HG03159 (cell line): ENCODE measurements around the gene TMEM232.
A peak's percentile ranks its signal among the peaks of the same experiment; 100 is the strongest.

Experiments used
- ATAC-seq: cut with Tn5 transposase; IDR thresholded peaks from one replicate; pipeline ENCODE4 v1.9.1; 2021; ENCODE audit warnings: mild to moderate bottlenecking, moderate library complexity; ENCODE audit not compliant: unreplicated experiment

TMEM232 gene

DNA sequence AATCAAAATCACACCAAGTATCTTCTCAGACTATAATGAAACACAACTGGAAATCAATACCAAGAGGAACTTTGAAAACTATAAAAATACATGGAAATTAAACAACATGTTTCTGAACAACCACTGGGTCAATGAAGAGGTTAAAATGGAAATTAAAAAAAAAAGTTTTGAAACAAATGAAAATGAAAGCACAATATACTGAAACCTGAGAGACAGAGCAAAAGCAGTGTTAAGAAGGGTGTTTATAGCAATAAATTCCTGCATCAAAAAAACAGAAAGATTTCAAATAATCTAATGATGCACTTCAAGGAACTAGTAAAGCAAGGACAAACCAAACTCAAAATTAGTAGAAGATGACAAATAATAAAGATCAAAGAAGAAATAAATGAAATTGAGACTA lies 92.0 kb downstream of the TMEM232 start:
- ATAC-seq: no peak

DNA sequence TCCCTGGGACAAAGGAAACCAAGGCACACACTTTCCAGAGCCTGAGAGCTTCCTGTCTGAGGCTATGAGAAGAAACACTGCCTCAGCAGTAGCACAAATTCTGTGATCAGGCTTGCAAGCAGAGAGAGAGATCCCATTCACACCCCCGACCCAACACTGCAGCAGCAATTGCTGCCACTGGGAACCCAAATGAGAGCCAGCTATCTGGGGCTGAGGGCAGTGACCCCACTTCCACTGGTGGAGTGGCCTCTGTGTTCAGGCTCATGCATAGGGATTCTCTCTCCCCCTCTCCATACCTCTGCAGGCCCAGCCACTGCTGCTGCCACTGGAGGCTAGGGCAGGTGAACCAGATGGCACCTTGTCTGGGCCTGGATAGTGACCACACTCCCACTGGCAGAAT lies 95.2 kb downstream of the TMEM232 start:
- ATAC-seq: no peak

DNA sequence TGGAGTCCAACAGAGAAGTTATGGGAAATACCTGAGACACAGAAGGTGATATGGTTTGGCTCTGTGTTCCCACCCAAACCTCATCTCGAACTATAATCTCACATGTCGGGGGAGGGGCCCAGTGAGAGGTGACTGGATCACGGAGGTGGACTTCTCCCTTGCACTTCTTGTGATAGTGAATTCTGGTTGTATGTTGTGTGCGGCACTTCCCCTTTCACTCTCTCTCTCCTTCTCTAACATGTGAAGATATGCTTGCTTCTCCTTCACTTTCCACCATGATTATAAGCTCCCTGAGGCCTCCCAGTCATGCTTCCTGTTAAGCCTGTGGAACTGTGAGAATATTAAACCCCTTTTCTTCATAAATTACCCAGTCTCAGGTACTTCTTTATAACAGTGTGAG lies 96.1 kb downstream of the TMEM232 start:
- no peak for ATAC-seq

DNA sequence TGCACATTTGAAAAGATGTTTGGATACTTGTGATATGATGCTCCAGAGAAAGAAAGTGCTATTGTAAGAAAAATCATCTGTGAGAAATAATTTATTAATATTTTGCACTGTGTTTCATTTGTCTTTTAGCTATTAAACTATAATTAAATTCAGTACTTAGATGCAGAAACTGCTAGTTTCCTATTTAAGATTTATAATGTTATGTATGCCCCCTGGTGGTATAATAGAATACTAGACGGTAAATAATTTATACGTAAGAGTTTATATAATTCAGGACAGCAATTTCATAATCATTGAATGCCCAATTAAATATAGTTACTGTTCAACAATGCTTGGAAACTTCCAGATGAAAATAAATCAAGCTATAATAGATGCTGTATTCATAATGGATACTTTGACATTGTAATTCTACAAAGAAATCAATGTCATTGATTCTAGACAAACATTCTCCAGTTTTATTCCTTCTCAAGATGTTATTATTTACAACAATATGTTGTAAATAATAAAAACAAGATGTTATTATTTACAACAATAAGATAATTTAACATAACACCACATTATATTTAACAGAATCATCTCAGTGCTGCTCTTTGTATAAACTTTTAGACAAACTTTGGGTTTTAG lies 101.0 kb downstream of the TMEM232 start:
- ATAC-seq: peak; percentile 65

DNA sequence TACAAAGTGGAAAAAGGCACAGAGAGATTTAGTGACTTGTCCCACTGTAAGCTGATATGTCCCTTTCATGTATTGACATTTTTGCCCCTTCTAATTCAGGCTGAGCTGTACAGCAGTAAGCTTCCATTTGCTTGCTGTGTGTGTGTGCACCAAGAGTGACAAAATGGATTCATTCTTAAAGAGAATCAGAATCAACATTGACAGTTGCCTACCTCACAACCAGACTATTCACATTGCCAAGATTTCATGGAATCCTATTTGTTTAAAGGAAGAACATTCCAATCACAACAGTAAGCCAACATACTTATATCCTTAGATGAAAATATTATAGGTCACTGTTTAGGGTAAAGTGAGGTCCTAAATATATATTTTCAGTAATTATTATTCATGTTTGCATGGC lies 102.6 kb downstream of the TMEM232 start:
- ATAC-seq: no peak

DNA sequence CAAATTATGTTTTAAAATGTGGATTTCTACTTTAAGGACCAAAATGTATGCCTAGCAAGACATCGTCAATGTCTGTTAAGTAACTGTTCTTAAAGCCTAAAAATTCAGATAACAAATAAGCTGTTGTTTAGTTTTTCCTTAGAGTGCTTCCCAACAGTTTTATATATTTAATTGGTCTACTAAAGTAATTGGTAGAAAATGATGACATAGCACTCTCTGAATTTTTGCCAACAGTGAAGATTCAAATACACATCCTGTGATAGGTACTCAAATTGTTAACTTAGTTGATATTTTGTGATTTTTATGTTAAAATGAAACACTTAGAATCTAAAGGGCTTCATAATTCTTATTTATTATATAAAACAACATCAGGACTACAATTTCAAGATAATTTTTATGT lies 107.5 kb downstream of the TMEM232 start:
- no peak for ATAC-seq

DNA sequence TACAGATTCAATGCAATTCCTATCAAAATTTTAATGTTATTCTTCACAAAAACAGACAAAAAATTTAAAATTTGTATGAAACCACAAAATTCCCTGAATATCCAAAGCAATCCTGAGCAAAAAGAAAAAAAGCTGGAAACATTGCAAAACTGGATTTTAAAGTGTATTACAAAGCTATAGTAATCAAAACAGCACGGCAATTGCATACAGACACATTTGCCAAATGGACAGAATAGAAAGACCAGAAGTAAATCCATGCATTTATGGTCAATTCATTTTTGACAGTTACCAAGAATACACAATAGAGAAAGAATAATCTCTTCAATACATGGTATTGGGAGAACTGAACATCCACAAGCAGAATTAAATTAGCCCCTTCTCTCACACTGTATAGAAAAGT lies 110.5 kb downstream of the TMEM232 start:
- ATAC-seq: no peak

DNA sequence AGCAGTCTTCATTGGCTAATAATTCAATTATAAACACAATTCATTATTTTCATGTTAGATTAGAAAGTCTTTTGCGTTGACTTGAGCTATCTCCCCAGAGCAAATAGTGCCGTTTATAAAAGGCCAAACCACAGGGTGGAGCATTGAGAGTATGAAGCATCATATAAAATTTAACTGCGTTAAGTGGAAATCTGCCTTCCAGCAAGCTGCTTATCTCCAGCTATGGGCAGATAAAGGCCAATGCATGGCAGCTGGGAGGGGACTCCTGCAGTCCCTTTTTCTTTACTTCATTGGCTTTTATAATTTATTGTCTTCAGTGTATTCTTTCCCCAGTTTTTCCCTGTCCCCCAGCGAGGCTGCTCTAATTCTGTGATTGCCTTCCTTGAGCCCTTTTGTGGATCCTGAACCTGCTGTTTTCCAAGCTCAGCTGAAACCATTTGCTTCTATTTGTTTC lies 113.7 kb downstream of the TMEM232 start:
- no peak for ATAC-seq

DNA sequence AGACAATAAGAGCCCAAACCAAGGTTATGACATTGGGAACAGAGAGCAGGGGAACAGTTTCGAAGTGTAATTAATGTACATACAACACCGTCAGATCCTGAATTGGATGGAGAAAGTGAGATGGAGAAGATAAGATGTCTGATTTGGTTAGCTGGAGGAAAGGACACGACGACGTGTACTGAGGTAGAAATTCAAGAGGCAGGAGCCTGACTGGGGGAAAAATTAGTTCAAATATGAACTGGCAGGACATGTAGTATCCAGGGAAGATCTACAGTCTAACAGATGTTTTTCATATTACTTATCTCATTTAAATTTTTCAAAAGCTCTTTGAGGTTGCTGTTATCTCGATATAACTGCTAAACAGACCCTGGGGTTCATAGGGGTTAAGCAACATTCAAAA lies 114.7 kb downstream of the TMEM232 start:
- no peak for ATAC-seq

DNA sequence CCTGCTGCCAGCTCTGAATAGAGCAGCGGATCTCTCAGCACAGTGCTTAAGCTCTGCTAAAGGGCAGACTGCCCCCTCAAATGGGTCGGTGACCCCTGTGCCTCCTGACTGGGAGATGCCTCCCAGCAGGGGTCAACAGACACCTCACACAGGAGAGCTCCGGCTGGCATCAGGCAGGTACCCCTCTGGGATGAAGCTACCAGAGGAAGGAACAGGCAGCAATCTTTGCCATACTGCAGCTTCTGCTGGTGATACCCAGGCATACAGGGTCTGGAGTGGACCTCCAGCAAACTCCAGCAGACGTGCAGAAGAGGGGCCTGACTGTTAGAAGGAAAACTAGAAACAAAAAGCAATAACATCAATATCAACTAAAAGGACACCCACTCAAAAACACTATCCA lies 131.6 kb downstream of the TMEM232 start:
- ATAC-seq: no peak

DNA sequence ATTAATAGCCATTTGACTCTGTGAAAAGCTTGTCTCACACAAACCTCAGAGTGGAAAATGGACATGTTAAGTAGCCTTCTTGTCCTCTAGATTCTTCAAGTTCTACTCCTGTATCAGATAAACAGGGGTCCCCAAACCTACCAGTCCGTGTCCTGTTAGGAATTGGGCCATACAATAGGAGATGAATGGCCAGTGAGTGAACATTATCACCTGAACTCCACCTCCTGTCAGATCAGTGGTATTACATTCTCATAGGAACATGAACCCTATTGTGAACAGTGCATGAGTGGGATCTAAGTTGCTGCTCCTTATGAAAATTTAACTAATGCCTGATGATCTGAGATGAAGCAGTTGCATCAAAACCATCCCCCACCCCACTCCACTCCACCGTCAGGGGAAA lies 136.3 kb downstream of the TMEM232 start:
- peak; percentile 76 for ATAC-seq

DNA sequence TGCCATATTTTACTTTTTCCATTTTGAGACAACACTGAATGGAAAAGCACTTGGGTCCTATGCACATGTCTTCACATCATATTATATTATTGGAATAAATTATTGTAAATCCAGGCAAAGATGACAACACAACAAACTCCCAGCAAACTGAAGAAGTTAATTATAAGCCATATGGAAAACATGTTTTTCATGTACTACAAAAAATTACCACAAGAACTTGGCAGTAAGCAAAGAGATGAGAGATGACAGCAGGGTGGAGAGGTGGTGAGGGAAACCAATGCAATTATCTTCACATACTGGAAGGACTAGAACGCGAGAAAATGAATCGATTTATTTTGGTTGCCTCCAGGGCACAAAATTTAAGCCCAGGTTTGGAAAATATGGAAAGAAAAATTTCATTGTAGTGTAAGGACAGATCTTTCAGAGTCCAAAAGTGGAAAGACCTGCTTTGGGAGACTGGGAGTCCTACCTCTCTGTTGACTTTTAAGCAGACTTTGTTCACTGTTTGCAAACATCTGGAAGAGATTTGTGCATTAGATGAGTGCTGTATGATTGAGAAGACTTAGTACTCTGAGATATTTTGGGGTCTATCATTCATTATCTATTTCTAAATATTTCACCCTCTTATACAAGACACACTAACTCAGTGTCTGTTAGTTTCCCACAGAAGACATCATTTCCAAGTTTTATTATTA lies 138.0 kb downstream of the TMEM232 start:
- no peak for ATAC-seq

DNA sequence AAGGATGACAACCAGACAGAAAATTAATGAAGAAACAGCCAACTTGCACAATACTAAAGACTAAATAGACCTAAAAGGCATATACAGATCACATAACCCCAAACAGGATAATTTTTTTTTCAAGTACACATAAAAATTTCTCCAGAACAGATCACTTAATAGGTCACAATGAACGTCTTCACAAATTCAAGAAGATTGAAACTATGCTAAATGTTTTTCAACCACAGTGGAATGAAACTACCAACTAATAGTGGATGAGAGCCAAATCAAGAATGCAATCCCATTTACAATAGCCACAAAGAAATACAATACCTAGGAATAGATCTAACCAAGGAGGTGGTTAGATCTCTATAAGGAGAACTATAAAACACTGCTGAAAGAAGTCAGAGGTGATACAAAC lies 145.8 kb downstream of the TMEM232 start:
- ATAC-seq: no peak

DNA sequence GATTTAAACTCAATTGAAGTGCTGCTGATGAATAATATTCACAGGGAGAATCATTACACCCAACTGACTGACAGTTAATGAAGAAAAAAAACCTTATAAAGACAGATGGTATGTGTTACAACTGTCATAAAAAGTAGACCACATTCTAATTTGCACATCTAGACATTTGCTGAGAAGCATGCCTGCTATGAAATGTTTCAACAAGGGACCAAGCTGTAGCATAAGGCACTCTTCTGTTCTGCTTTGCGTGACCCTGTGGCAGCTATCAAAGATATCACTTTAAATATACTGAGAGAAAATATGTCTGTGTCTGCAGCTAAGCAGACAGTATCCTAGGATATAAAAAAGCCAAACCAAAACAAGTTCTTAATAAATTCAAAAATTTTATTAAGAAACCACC lies 153.7 kb downstream of the TMEM232 start:
- ATAC-seq: no peak

DNA sequence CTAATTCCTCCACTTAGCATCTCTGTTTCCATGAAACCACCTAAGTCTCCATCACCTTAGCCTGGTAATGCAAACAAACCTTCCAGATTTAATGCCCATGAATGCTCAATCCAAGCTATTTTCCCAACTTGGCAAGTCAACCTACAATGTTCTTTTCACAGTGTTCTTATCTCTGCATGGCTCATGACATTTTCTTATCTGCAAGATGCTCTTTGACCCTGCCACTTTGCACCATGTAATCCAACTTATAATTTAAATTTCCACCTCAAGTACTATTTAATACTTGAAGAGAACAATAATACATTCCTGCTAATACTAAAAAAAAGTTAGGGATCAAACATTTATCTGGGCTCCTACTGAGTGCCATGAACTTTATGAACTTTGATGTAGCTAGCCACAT lies 164.3 kb downstream of the TMEM232 start:
- ATAC-seq: no peak

DNA sequence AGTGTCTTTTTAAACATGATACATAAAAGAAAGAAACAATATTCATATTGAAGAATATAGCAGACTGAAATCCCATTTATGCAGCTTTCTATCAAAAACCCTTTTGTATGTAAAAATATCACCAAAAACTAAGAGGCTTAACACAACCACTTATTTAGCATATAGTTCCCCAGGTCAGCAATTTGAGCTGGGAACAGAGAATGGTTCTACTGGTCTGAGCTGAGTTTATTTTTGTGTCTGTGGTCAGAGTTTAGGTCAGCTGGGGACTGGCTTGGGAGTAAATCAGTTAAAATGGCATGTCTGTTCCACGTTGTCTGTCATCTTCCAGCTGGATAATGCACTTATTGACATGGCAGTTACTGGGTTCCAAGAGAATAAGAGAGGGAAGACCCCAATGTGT lies 165.0 kb downstream of the TMEM232 start:
- ATAC-seq: no peak

DNA sequence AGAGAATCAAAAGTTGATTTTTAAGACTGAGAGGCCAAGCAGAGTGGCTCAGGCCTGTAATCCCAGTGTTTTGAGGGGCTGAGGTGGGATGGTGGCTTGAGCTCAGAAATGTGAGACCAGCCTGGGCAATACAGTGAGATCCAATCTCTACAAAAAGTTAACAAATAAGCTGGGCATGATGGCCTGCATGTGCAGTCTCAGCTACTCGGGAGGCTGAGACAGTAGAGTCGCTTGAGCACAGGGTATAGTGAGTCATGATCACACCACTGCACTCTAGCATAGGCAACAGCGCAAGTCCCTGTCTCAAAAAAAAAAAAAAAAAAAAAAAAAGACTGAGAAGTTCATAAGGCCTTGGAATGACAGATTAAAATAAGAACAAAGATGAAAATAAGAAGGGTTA lies 177.2 kb downstream of the TMEM232 start:
- no peak for ATAC-seq

DNA sequence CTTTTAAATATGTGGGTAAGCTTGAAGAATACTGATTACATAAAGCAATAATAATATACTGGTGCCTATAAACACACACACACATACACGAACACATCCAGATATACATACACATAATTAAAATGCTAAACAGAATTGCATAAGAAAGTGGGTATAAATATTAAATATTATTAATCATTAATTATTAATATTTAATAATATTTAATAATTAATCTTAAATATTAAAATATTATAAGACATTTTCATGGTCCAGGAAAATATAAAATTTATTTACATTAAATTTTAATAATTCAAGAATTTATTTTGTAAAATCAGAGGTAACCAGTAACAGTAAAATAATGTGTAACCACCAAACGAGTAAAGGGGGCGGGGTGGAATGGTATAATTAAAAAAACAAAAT lies 178.3 kb downstream of the TMEM232 start:
- no peak for ATAC-seq

DNA sequence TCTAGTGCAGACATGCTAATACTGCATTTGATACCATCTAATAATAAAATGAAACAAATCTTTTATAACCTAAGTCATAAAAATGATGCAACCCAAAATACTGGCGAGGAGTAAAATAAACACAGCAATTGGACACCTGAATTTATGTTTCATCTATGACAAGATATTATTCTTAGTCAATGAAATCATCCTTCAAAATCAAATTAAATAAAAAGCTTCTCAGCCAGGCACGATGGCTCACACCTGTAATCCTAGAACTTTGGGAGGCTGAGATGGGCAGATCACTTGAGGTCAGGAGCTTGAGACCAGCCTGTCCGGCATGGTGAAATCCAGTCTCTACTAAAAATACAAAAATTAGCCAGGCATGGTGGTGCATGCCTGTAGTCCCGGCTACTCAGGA lies 179.0 kb downstream of the TMEM232 start:
- no peak for ATAC-seq

DNA sequence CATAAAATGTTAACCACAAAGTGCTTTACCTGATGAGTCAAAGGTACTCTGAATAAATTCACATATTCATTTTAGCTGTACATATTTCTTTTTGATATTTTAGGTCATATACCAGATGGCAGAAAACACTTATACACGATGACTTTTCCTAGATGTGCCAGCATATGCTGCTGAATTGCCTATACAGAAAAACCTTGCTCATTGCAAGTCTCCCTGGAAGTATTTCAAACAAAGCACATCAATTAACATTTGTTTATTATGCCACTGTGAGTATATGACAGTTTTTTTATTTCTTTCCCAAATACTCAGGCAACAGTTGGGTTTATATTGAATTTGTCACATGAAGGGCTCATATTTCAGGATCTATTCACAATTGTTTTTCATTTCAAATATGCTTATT lies 180.8 kb downstream of the TMEM232 start:
- ATAC-seq: no peak

DNA sequence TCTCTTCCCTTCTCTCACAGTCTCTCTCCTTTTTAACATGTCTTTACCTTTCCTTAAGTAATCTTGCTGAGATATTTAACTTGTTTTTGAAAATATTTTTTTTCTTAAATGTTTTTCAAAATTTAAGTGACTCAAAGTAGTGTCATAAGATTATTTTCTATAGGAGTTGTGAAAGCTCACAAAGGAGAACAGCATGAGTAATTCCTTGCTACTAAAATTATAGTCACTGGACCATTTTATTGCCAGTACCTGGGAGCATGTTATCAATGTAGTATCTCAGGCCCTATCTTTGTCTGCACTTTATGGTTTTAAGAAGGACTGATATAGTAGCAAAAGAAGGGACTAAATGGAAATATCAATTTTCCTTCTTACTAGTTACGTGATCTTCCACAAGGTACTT lies 181.9 kb downstream of the TMEM232 start:
- no peak for ATAC-seq

DNA sequence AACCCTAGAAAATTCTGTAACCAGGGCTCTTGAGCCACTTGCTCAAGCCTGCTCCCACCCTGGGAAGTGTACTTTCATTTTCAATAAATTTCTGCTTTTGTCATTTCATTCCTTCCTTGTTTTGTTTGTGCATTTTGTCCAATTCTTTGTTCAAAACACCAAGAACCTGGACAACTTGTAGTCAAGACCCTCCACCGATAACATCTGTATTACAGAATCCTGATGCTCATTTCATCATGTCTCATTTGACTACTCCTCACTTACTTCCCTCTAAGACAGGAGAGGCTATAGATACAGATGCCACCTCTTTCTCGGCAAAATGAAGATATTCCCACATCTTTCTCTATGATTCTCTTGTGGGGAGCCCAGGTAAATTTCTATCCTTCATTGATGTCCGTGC lies 183.5 kb downstream of the TMEM232 start:
- ATAC-seq: no peak
